ENCODE data around the gene TAS2R40.

- TF ChIP-seq CTCF (IDR thresholded peaks at IDR 0.05) (no peak), POLR2A (IDR thresholded peaks at IDR 0.05) (no peak)
Observed at GRCh38 chr7:143257501-143257900, 35.7 kb downstream of the TAS2R40 start.
